ENCODE measurements around the gene AARS1.
"Not testable (repeated sequence)": the region's sequence is repeated elsewhere in the genome, so short reads cannot be mapped to it uniquely, and the experiment has no call there.

AARS1 gene

DNA sequence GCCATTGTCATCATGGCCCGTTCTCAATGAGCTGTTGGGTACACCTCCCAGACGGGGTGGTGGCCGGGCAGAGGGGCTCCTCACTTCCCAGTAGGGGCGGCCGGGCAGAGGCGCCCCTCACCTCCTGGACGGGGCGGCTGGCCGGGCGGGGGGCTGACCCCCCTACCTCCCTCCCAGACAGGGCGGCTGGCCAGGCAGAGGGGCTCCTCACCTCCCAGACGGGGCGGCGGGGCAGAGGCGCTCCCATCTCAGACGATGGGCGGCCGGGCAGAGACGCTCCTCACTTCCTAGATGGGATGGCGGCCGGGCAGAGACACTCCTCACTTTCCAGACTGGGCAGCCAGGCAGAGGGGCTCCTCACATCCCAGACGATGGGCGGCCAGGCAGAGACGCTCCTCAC, 64.7 kb downstream of the AARS1 start:
- not testable (repeated sequence) for DNase-seq (ENCODE audit: low read depth in 2 of 2)

DNA sequence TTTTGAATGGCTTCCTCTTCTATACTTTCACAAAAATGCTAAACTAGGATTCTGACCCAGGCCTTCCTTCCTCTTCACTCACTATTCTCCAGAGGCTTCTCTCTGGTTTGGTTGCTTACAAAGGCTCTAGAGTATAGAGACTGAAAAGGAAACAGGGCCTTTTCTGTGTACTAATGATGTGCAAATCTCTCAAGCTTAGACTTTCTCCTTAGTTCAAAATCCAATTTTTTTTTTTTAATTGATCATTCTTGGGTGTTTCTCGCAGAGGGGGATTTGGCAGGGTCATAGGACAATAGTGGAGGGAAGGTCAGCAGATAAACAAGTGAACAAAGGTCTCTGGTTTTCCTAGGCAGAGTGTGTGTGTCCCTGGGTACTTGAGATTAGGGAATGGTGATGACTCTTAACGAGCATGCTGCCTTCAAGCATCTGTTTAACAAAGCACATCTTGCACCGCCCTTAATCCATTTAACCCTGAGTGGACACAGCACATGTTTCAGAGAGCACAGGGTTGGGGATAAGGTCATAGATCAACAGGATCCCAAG, 65.3 kb downstream of the AARS1 start:
- not testable (repeated sequence) for DNase-seq (ENCODE audit: low read depth in 2 of 2)

DNA sequence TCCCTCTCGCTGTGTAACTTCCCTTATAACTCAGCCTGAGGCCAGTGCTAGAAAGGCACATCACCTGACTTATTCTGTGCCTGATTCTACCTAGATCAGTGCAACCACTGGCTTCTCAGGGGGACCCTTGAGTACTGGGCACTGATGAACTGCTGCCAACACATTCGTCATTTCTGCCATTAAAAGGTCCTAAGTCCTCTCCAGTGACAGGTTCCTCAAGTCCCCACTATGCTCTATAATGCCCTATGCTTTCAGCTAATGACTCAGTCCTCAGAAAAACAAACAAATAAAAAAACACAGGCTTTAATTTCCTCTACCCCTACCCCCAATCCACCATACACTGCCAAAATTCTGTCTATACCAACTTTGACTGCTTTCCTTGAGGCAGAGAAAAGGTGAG, 66.1 kb downstream of the AARS1 start:
- DNase-seq (ENCODE audit: low read depth in 2 of 2), result not testable (repeated sequence)

DNA sequence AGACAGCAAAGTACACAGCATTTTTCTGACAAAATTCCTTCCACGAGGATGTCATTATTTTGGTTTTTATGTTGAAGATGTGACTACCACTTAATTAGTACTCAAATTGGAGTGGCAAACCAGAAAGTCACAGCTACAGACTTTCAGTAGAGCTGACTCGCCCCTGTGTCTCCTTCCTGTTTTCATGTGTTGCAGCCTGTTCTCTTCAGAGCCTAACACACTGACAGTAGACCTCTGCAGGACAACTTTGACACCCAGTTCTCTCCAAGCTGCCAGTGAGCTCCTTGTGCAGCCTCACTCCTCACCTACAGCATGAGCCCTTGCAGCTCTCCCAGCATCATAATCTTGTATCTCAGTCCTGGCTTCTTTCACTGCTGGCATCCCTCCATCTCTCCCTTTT, 66.7 kb downstream of the AARS1 start:
- DNase-seq (ENCODE audit: low read depth in 2 of 2), result not testable (repeated sequence)

DNA sequence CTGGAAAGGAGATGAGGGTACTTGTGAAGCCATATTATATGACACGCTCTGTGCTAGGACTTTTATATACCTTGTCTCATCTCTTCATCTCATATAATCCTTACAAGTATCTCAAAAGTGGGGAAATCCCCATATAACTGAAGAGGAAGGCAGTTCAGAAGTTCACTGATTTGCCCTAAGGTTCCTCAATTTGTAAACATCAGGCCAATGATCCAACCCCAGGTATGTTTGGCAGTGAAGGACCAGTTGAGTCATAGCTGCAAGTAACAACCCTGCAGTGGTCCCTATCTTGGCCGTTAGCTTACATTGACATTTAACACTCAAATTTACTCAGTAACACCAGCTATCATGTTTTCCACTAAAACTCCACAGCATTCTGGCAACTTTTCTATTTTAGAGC, 70.7 kb downstream of the AARS1 start:
- DNase-seq (ENCODE audit: low read depth in 2 of 2), result not testable (repeated sequence)

DNA sequence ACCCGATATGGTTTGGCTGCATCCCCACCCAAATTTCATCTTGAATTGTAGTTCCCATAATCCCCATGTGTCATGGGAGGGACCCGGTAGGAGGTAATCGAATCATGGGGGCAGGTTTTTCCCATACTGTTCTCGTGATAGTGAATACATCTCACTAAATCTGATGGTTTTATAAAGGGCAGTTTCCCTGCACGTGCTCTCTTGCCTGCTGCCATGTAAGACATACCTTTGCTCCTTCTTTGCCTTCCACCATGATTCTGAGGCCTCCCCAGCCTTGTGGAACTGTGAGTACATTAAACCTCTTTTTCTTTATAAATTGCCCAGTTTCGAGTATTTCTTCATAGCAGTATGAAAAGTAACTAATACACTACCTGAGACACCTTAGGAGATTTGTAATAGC, 82.9 kb downstream of the AARS1 start:
- not testable (repeated sequence) for DNase-seq (ENCODE audit: low read depth in 2 of 2)

DNA sequence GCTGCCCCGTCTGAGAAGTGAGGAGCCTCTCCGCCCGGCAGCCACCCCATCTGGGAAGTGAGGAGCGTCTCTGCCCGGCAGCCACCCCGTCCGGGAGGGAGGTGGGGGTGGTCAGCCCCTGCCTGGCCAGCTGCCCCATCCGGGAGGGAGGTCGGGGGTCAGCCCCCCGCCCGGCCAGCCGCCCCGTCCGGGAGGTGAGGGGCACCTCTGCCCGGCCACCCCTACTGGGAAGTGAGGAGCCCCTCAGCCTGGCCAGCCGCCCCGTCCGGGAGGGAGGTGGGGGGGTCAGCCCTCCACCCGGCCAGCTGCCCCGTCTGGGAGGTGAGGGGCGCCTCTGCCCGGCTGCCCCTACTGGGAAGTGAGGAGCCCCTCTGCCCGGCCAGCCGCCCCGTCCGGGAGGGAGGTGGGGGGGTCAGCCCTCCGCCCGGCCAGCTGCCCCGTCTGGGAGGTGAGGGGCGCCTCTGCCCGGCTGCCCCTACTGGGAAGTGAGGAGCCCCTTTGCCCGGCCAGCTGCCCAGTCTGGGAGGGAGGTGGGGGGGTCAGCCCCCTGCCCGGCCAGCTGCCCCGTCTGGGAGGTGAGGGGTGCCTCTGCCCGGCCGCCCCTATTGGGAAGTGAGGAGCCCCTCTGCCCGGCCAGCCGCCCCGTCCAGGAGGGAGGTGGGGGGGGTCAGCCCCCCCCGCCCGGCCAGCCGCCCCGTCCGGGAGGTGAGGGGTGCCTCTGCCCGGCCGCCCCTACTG, 84.5 kb downstream of the AARS1 start:
- DNase-seq (ENCODE audit: low read depth in 2 of 2), result not testable (repeated sequence)

DNA sequence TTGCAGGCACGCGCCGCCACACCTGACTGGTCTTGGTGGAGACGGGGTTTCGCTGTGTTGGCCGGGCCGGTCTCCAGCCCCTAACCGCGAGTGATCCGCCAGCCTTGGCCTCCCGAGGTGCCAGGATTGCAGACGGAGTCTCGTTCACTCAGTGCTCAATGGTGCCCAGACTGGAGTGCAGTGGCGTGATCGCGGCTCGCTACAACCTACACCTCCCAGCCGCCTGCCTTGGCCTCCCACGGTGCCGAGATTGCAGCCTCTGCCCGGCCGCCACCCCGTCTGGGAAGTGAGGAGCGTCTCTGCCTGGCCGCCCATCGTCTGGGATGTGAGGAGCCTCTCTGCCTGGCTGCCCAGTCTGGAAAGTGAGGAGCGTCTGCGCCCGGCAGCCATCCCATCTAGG, 85.3 kb downstream of the AARS1 start:
- DNase-seq (ENCODE audit: low read depth in 2 of 2), result not testable (repeated sequence)

DNA sequence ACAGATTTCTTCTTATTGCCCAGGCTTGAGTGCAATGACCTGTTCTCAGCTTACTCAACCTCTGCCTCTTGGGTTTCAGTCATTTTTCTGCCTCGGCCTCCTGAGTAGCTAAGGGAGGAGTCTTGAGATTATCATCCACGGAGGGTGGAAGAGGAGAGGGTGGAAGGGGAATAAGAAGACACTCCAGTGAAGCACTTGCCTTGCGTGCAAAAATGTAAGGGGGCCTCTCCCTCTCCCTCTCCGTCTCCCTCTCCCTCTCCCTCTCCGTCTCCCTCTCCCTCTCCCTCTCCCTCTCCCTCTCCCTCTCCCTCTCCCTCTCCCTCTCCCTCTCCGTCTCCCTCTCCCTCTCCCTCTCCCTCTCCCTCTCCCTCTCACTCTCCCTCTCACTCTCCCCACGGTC, 85.8 kb downstream of the AARS1 start:
- not testable (repeated sequence) for DNase-seq (ENCODE audit: low read depth in 2 of 2)

Data from stimulated activated CD8-positive, alpha-beta memory T cell treated with anti-CD3 and anti-CD28 coated beads, Interleukin-7, amount 100 ng/mL, for 1 hour (primary cell).